Measurements from ENCODE around the gene MKLN1.
"Not testable (repeated sequence)": the region's sequence is repeated elsewhere in the genome, so short reads cannot be mapped to it uniquely, and the experiment has no call there.

GRCh38 chr7:131332729-131333128 lies 5.1 kb downstream of the MKLN1 start:
- TF ChIP-seq ETV6 (CRISPR knock-in tag; conservative IDR thresholded peaks at IDR 0.05); ONECUT2 (CRISPR knock-in tag; IDR thresholded peaks at IDR 0.05); BCL3 (CRISPR knock-in tag; IDR thresholded peaks at IDR 0.05); HCFC1 (IDR thresholded peaks at IDR 0.05; ENCODE audit: low read depth, low read length); U2AF1 (optimal IDR thresholded peaks at IDR 0.05; ENCODE audit: low read depth, low read length); IKZF1 (IDR thresholded peaks at IDR 0.05): not testable (repeated sequence)

Measured in HepG2 (cell line).